ENCODE measurements around the gene ADGB.

DNA sequence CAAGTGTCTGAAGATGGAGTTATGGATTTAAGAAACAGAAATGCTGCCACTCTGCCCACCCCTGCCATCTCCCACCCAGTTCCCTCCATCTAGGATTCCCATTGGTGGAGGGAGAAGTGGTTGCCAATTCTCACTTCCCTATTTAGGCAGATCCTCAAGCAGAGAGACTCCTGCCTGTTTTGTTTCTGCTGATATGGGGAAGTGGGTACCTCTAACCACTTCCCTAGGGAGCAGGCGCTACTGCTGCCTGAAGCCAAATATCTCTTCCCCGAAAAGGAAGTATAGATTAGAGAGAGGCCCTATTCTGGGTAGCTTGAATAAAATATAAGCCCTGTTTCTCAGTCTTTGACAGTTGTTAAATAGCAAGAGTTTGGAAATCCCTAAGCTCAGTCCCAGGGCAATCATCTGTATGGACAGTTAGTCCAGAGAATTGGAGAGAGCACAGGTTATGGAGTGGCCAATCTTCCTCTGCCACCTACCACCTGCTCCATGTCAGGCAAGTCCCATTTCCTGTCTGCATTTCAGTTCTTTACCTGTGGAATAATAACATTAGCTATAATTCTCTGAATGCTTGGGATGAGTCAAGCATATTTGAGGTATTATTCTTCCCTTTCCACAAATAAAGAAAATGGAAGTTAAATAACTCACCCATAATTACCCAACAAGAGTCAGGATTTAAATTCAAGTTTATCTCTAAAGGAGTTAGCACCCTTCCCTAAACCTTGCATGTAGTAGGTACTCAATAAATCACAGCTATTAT lies 2.6 kb upstream of the ADGB start:
- no peak for TF ChIP-seq POLR2A (IDR thresholded peaks at IDR 0.05)
- TF ChIP-seq POLR2AphosphoS5 (IDR thresholded peaks at IDR 0.05; ENCODE audit: insufficient read depth in 1 of 2, low read depth in 1 of 2): no peak
